Measurements from ENCODE around the gene ASB15. TPM values are rescaled to one million over a fixed set of nuclear protein-coding genes. Genes with fewer than 3 reads are reported as not detected.

ASB15 gene
- polyA plus RNA-seq, 2 donors, result not detected

GRCh38 chr7:123609883-123610239 is 8.2 kb downstream of the ASB15 start:
- no peaks in the 10 kb centered on the region for H3K27me3 ChIP-seq (ENCODE audit: control insufficient read depth in 1 of 2, insufficient read depth in 2 of 2, low read length in 2 of 2)
- no peak overlapping the region for H3K27ac ChIP-seq (ENCODE audit: low read depth in 2 of 2, low read length in 1 of 2)
- H3K9me3 ChIP-seq (ENCODE audit: control insufficient read depth in 2 of 2, insufficient read depth in 1 of 2, low read depth in 1 of 2, low read length in 1 of 2), result no peaks in the 10 kb centered on the region
- H3K36me3 ChIP-seq (ENCODE audit: control insufficient read depth in 2 of 2, insufficient read depth in 2 of 2, low read length in 1 of 2), result no peaks in the 10 kb centered on the region
- no peaks in the 10 kb centered on the region for H3K4me1 ChIP-seq (ENCODE audit: control insufficient read depth in 2 of 2, insufficient read depth in 2 of 2, low read length in 1 of 2)
- H3K4me3 ChIP-seq (ENCODE audit: low read depth in 1 of 2, low read length in 2 of 2), result no peak overlapping the region
- 81% methylated on average over 2 of the region's 2 CpGs for WGBS, 2 donors

GRCh38 chr7:123612024-123612423 is 10.4 kb downstream of the ASB15 start:
- no peak overlapping the region for H3K27ac ChIP-seq (ENCODE audit: low read depth in 2 of 2, low read length in 1 of 2)
- H3K4me1 ChIP-seq (ENCODE audit: control insufficient read depth in 2 of 2, insufficient read depth in 2 of 2, low read length in 1 of 2), result no peaks in the 10 kb centered on the region
- H3K9me3 ChIP-seq (ENCODE audit: control insufficient read depth in 2 of 2, insufficient read depth in 1 of 2, low read depth in 1 of 2, low read length in 1 of 2), result no peaks in the 10 kb centered on the region
- H3K27me3 ChIP-seq (ENCODE audit: control insufficient read depth in 1 of 2, insufficient read depth in 2 of 2, low read length in 2 of 2), result no peaks in the 10 kb centered on the region
- no peaks in the 10 kb centered on the region for H3K36me3 ChIP-seq (ENCODE audit: control insufficient read depth in 2 of 2, insufficient read depth in 2 of 2, low read length in 1 of 2)
- no peak overlapping the region for H3K4me3 ChIP-seq (ENCODE audit: low read depth in 1 of 2, low read length in 2 of 2)

DNA sequence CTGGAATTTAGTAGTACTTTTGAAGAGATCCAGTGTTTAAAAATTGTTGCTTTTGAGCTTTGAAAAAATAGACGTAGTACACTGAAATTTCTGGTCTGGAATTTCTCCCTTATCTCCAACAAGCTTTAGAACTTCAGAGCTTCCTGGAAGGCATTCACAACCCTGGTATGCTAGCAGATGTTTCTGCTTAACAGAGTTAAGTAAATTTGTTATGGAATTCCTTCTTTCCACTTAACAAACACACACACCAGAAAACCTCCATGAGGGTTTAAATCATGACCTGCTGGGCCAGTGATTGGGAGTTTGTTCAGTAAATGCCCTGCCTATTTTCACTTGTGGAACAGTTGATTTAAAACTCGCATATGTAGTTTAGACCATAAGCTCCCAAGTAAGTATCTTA is 13.7 kb downstream of the ASB15 start:
- Histone ChIP-seq H3K4me3 (ENCODE audit: low read depth in 1 of 2, low read length in 2 of 2) (no peak overlapping the region), H3K4me1 (ENCODE audit: control insufficient read depth in 2 of 2, insufficient read depth in 2 of 2, low read length in 1 of 2) (no peaks in the 10 kb centered on the region), H3K9me3 (ENCODE audit: control insufficient read depth in 2 of 2, insufficient read depth in 1 of 2, low read depth in 1 of 2, low read length in 1 of 2) (no peaks in the 10 kb centered on the region), H3K27me3 (ENCODE audit: control insufficient read depth in 1 of 2, insufficient read depth in 2 of 2, low read length in 2 of 2) (no peaks in the 10 kb centered on the region), H3K36me3 (ENCODE audit: control insufficient read depth in 2 of 2, insufficient read depth in 2 of 2, low read length in 1 of 2) (no peaks in the 10 kb centered on the region), H3K27ac (ENCODE audit: low read depth in 2 of 2, low read length in 1 of 2) (no peak overlapping the region)
- WGBS, 2 donors, result 50 to 61% methylated on average over 2 of the region's 2 CpGs

GRCh38 chr7:123616223-123616622 is 14.6 kb downstream of the ASB15 start:
- Histone ChIP-seq H3K4me3 (ENCODE audit: low read depth in 1 of 2, low read length in 2 of 2) (no peak overlapping the region), H3K9me3 (ENCODE audit: control insufficient read depth in 2 of 2, insufficient read depth in 1 of 2, low read depth in 1 of 2, low read length in 1 of 2) (no peaks in the 10 kb centered on the region), H3K36me3 (ENCODE audit: control insufficient read depth in 2 of 2, insufficient read depth in 2 of 2, low read length in 1 of 2) (no peaks in the 10 kb centered on the region), H3K27me3 (ENCODE audit: control insufficient read depth in 1 of 2, insufficient read depth in 2 of 2, low read length in 2 of 2) (no peaks in the 10 kb centered on the region), H3K27ac (ENCODE audit: low read depth in 2 of 2, low read length in 1 of 2) (no peak overlapping the region), H3K4me1 (ENCODE audit: control insufficient read depth in 2 of 2, insufficient read depth in 2 of 2, low read length in 1 of 2) (no peaks in the 10 kb centered on the region)

DNA sequence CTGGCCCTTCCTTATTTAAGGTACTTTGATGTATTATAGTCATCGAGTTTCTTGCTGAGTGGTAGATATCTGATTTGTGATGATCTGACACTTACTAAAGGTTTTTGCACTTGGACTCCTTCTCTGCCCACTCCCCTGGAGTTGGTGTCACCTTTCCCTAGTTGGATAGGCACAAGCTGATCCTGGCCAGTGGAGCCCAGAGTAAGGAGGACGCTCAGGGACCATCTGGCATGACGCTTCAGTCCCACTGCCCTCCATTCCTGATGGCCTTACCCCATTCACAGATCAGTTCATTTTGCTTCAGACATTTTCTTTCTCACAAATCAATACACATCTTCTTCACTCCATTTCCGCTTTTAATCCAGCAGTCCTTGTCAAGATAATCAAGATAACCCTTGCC is 20.1 kb downstream of the ASB15 start:
- H3K36me3 ChIP-seq (ENCODE audit: control insufficient read depth in 2 of 2, insufficient read depth in 2 of 2, low read length in 1 of 2), result no peaks in the 10 kb centered on the region
- no peaks in the 10 kb centered on the region for H3K4me1 ChIP-seq (ENCODE audit: control insufficient read depth in 2 of 2, insufficient read depth in 2 of 2, low read length in 1 of 2)
- 84 to 85% methylated on average over 4 of the region's 4 CpGs for WGBS, 2 donors
- no peaks in the 10 kb centered on the region for H3K9me3 ChIP-seq (ENCODE audit: control insufficient read depth in 2 of 2, insufficient read depth in 1 of 2, low read depth in 1 of 2, low read length in 1 of 2)
- H3K4me3 ChIP-seq (ENCODE audit: low read depth in 1 of 2, low read length in 2 of 2), result no peak overlapping the region
- no peak overlapping the region for H3K27ac ChIP-seq (ENCODE audit: low read depth in 2 of 2, low read length in 1 of 2)
- no peaks in the 10 kb centered on the region for H3K27me3 ChIP-seq (ENCODE audit: control insufficient read depth in 1 of 2, insufficient read depth in 2 of 2, low read length in 2 of 2)

DNA sequence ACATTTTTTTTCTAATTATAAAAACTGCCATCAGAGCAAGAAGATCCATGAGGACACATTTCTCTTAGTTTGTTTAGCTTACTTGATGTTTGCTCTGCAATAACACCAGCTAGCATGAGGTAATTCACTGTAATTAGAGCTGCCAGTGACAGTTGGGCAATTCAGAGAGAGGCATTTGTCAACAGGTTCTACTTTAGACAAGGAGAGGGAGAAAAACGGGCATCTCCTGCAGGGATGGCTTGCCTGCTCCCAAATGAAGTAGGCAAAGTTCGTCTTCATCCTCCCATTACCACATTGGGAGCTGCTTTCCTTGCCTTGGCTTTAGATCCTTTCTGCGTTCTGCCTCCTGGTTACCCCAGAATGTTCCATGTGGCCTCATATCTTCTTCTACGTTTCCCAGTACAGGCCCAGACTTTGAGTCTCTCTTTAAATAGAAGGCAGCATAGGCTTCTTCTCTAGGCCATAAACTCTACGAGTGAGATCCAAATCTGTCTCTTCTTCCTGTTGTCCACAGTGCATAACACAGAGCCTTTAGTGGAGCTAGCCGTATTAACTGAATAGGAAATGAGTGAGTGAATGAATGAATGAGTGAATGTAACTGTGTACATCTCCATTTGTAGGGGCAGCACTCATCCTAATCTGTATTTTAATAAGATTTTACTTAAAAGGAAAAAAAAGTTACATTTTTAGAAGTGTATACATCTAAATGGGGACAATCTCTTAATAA is 21.2 kb downstream of the ASB15 start:
- no peak overlapping the region for H3K4me3 ChIP-seq (ENCODE audit: low read depth in 1 of 2, low read length in 2 of 2)
- no peaks in the 10 kb centered on the region for H3K27me3 ChIP-seq (ENCODE audit: control insufficient read depth in 1 of 2, insufficient read depth in 2 of 2, low read length in 2 of 2)
- H3K27ac ChIP-seq (ENCODE audit: low read depth in 2 of 2, low read length in 1 of 2), result no peak overlapping the region
- H3K4me1 ChIP-seq (ENCODE audit: control insufficient read depth in 2 of 2, insufficient read depth in 2 of 2, low read length in 1 of 2), result no peaks in the 10 kb centered on the region
- H3K9me3 ChIP-seq (ENCODE audit: control insufficient read depth in 2 of 2, insufficient read depth in 1 of 2, low read depth in 1 of 2, low read length in 1 of 2), result no peaks in the 10 kb centered on the region
- WGBS, 2 donors, result 85 to 86% methylated on average over 6 of the region's 6 CpGs
- H3K36me3 ChIP-seq (ENCODE audit: control insufficient read depth in 2 of 2, insufficient read depth in 2 of 2, low read length in 1 of 2), result no peaks in the 10 kb centered on the region

DNA sequence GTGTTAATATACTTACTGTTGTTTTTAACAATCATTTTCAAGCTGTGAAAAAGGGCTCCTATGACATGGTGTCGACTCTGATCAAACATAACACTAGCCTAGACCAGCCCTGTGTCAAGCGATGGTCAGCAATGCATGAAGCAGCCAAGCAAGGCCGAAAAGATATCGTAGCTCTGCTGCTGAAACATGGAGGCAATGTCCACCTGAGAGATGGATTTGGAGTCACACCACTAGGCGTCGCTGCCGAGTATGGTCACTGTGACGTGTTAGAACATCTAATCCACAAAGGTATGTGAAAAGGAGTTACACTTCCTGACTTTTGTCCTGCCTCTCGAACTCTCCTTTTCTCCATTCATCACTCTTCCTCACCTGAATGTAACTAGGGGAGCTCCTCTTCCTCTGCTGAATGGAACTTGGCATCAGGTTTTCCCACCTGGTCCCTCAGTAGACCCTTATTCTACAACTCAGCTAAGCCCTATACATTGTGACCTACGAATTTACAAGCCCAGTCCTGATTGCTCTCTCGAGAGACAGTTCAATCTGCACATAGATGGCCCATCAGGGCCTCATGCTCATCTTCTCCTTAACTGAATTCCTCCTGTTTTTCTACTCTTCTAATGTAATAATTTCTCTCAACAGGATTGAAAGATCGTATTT is 23.0 kb downstream of the ASB15 start:
- no peak overlapping the region for H3K4me3 ChIP-seq (ENCODE audit: low read depth in 1 of 2, low read length in 2 of 2)
- 60 to 62% methylated on average over 12 of the region's 12 CpGs for WGBS, 2 donors
- no peaks in the 10 kb centered on the region for H3K4me1 ChIP-seq (ENCODE audit: control insufficient read depth in 2 of 2, insufficient read depth in 2 of 2, low read length in 1 of 2)
- H3K27ac ChIP-seq (ENCODE audit: low read depth in 2 of 2, low read length in 1 of 2), result no peak overlapping the region
- no peaks in the 10 kb centered on the region for H3K36me3 ChIP-seq (ENCODE audit: control insufficient read depth in 2 of 2, insufficient read depth in 2 of 2, low read length in 1 of 2)
- H3K27me3 ChIP-seq (ENCODE audit: control insufficient read depth in 1 of 2, insufficient read depth in 2 of 2, low read length in 2 of 2), result no peaks in the 10 kb centered on the region
- H3K9me3 ChIP-seq (ENCODE audit: control insufficient read depth in 2 of 2, insufficient read depth in 1 of 2, low read depth in 1 of 2, low read length in 1 of 2), result no peaks in the 10 kb centered on the region

GRCh38 chr7:123625254-123625653 is 23.6 kb downstream of the ASB15 start:
- Histone ChIP-seq H3K36me3 (ENCODE audit: control insufficient read depth in 2 of 2, insufficient read depth in 2 of 2, low read length in 1 of 2) (no peaks in the 10 kb centered on the region), H3K4me1 (ENCODE audit: control insufficient read depth in 2 of 2, insufficient read depth in 2 of 2, low read length in 1 of 2) (no peaks in the 10 kb centered on the region), H3K27me3 (ENCODE audit: control insufficient read depth in 1 of 2, insufficient read depth in 2 of 2, low read length in 2 of 2) (no peaks in the 10 kb centered on the region), H3K9me3 (ENCODE audit: control insufficient read depth in 2 of 2, insufficient read depth in 1 of 2, low read depth in 1 of 2, low read length in 1 of 2) (no peaks in the 10 kb centered on the region), H3K4me3 (ENCODE audit: low read depth in 1 of 2, low read length in 2 of 2) (no peak overlapping the region), H3K27ac (ENCODE audit: low read depth in 2 of 2, low read length in 1 of 2) (no peak overlapping the region)
- 54 to 69% methylated on average over 2 of the region's 2 CpGs for WGBS, 2 donors

GRCh38 chr7:123627851-123628250 is 26.2 kb downstream of the ASB15 start:
- H3K4me3 ChIP-seq (ENCODE audit: low read depth in 1 of 2, low read length in 2 of 2), result no peak overlapping the region
- no peaks in the 10 kb centered on the region for H3K4me1 ChIP-seq (ENCODE audit: control insufficient read depth in 2 of 2, insufficient read depth in 2 of 2, low read length in 1 of 2)
- no peak overlapping the region for H3K27ac ChIP-seq (ENCODE audit: low read depth in 2 of 2, low read length in 1 of 2)
- H3K36me3 ChIP-seq (ENCODE audit: control insufficient read depth in 2 of 2, insufficient read depth in 2 of 2, low read length in 1 of 2), result no peaks in the 10 kb centered on the region
- H3K27me3 ChIP-seq (ENCODE audit: control insufficient read depth in 1 of 2, insufficient read depth in 2 of 2, low read length in 2 of 2), result no peaks in the 10 kb centered on the region
- no peaks in the 10 kb centered on the region for H3K9me3 ChIP-seq (ENCODE audit: control insufficient read depth in 2 of 2, insufficient read depth in 1 of 2, low read depth in 1 of 2, low read length in 1 of 2)
- 88 to 93% methylated on average over 2 of the region's 2 CpGs for WGBS, 2 donors

DNA sequence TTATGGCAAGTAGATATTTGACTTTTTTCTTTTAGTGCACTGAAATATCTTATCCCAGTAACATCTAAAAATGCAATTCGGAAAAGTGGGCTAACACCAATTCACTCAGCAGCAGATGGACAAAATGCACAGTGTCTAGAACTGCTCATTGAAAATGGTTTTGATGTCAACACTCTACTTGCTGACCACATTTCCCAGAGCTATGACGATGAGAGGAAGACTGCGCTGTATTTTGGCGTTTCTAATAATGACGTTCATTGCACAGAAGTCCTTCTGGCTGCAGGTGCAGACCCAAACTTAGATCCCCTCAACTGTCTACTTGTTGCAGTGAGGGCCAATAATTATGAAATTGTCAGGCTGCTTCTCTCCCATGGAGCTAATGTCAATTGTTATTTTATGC is 27.2 kb downstream of the ASB15 start:
- no peak overlapping the region for H3K4me3 ChIP-seq (ENCODE audit: low read depth in 1 of 2, low read length in 2 of 2)
- no peaks in the 10 kb centered on the region for H3K9me3 ChIP-seq (ENCODE audit: control insufficient read depth in 2 of 2, insufficient read depth in 1 of 2, low read depth in 1 of 2, low read length in 1 of 2)
- H3K27me3 ChIP-seq (ENCODE audit: control insufficient read depth in 1 of 2, insufficient read depth in 2 of 2, low read length in 2 of 2), result no peaks in the 10 kb centered on the region
- no peaks in the 10 kb centered on the region for H3K36me3 ChIP-seq (ENCODE audit: control insufficient read depth in 2 of 2, insufficient read depth in 2 of 2, low read length in 1 of 2)
- no peak overlapping the region for H3K27ac ChIP-seq (ENCODE audit: low read depth in 2 of 2, low read length in 1 of 2)
- WGBS, 2 donors, result 91 to 92% methylated on average over 5 of the region's 5 CpGs
- H3K4me1 ChIP-seq (ENCODE audit: control insufficient read depth in 2 of 2, insufficient read depth in 2 of 2, low read length in 1 of 2), result no peaks in the 10 kb centered on the region
